HG03571 (cell line): ENCODE measurements around the gene CHRD.

Experiments used
- ATAC-seq: cut with Tn5 transposase; IDR thresholded peaks from one replicate; pipeline ENCODE4 v1.9.1; 2021; ENCODE audit not compliant: unreplicated experiment

Gene CHRD

DNA sequence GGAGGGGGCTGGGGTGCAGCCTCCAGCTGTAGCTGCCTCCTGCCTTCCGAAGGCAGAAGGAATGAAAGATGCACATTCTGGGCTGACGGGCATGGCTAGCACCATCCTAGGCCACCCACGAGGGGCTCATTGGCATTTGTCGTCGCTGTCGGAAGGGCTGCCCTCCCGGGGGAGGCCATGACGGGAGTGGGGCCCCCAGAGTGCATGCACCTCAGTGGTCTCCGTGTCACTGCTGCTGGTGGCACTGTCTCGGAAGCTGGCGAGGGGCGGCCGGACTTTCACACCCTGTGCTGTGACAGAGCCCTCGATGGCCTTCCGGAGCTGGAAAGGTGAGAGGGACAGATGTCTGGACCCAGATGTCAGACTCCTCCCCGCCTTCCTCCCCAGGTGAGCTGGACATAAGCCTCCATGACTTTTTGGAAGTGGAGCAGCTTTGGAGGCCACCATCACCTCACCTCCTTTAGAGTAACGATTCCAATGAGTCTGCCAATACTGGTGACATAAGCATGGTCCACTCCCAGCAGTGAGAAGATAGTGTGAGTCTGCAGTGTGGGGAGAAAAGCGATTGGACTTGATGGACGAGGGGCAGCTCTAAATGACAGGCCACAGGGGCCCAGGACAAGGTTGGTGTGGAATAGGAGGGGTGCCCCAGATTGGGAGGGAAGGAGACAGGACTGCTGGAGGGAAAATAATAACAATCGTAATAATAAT, 33.2 kb upstream of the CHRD start:
- no peak for ATAC-seq

DNA sequence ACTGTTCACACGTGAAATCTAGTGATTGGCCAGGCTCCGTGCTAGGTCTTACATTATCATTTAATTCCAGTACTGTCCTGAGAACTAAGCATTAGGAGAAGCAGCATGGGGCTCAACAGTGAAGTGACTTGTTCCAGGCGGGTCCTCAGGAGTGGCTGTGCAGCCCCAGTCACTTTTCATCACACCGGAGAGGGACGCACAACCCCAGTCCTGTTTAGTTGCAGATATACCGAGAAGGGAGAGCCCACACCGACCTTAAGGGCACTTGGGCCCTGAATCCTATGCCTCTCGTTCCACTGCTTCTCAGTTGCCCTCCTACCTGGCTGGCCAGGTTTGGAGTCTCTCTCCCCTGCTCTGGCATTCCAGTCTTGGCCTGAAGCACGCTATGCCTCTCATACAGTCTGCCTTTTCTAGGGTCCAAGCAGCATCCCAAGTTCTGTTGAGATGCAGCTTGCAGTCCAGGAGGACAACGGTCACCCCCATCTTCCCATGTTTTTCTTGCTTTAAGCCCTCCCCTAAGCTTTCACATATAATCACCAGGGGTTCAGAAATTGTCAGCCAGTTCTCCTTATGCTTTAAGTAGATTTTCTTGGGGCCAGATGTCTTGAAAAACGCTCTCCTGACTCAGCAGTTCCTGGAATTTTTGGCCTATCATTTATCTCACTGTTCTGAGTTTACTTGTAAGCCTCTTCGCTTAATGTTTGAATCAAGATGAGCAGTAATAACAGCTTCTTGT, 32.4 kb upstream of the CHRD start:
- ATAC-seq, result no peak

DNA sequence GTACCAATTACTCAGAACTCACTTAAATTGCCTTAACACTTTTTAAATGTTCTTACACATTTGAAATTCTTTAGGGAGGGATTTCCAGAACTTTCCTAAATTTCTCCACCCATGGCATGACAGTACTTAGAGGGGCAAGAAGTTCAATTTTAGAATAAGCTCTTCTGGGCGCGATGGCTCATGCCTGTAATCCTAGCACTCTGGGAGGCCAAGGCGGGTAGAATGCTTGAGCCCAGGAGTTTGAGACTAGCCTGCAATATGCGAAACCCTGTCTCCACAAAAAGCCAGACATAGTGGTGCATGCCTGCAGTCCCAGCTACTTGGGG, 31.8 kb upstream of the CHRD start:
- ATAC-seq, result no peak

DNA sequence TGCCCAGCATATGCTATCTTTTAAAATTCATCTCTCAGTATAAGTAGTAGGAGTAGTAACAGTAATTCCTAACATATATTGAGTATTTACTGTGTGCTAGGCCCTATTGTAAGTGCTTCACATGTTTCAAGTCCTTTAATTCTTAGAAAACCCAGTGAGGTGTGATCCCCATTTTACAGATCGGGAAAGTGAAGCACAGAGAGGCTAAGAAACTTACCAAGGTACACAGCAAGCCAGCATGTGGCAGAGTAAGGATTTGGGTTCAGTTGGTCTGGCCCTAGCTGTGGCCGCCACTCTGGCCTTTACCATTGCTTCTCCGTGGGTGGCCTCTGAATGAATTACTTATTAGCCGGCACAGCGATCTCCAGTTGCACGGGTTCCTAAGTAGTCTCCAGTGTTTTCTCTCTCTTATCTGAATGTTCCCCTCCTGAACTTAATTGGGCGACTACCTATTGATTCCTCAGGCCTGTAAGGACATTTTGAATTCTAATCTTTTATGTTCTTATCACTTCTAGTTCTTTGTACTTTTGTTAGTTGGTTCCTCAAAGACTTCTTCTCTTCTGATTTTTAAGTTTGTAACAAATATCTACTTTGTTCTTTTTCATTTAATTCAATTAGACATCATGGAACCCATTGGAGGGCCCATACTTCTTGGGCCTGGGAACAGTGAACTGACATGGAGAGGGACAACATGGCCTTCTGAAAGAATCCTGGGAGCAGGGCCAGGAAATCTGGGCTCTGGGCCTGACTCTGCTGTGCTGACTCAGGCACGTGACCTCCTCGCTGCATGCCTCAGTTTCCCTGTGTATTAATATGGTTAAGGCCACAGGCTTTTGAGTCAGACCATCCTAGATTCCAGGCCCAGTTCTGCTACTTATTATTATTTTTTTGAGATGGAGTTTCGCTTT, 30.0 kb upstream of the CHRD start:
- no peak for ATAC-seq

DNA sequence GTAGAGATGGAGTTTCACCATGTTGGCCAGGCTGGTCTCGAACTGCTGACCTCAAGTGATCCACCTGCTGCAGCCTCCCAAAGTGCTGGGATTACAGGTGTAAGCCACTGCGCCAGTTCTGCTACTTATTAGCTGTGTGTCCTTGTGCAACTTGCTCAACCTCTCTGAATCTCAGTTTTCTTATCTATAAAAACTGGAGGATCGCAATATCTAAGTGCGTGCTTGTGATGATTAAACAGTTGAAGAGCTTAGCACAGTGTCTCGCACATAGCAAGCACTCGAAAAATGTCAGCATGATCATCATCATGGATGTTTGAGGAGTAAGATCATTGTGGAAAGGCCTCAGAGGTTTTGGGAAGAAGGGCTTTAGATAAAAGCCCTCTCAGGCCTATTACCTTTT, 29.2 kb upstream of the CHRD start:
- ATAC-seq, result no peak

DNA sequence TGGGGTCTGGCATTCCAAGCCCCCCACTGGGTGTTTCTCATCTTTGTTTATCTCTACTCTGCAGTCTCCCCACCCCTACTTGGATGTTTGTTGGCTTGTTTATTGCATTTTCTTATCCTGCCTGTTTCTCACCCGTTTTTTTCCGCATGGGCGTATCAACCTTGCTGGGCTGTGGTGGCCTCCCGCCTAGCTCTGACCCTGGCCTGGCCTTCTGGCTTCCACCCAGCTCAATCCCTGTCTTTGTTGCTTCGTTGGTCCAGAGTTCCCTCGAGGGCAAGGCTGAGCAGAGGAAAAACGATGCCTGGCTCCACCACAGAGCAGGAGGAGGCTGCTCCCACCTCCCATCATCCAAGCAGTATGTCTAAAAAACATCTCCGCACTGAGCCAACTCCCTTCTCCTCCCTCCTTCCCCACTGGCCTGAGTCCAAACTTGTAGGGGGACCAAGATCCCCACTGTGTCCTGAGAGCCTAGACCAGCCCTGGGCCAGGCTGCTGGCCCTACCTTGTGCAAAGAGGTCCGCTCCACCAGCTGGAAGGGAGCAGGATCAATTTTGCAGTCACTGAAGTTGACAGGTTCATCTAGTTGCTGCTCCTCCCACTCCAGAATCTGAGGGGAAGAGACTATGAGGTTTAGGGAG, 28.2 kb upstream of the CHRD start:
- ATAC-seq, result no peak

DNA sequence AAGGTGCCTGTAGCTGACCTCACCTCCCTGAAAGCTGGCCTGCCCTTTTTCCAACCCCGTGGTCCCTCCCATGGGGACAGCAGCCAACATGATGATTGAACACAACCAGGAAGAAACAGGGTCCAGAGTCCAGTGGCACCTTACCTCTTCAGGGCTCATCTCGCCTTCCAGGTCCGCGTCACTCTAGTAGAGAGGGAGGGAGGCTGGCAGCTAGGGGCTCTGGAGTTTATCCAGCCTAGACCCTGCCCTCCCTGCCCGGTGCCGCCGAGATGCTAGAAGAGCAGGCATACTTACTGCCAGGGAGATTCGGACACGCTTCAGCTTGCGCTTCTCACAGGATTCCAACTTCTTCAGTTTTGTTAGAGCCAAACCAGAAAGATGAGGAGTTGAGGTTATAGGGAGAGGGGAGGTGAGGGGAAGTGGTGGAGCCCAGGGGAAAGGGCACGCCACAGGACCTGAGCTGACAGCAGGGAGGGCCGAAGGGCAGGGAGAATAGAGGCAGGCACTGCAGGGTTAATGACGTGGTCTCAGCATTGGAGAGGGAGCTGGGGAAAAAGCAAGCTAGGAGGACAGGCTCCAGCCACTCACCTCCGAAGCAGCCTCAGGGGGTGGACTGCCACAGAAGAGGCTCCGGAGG, 27.6 kb upstream of the CHRD start:
- no peak for ATAC-seq

DNA sequence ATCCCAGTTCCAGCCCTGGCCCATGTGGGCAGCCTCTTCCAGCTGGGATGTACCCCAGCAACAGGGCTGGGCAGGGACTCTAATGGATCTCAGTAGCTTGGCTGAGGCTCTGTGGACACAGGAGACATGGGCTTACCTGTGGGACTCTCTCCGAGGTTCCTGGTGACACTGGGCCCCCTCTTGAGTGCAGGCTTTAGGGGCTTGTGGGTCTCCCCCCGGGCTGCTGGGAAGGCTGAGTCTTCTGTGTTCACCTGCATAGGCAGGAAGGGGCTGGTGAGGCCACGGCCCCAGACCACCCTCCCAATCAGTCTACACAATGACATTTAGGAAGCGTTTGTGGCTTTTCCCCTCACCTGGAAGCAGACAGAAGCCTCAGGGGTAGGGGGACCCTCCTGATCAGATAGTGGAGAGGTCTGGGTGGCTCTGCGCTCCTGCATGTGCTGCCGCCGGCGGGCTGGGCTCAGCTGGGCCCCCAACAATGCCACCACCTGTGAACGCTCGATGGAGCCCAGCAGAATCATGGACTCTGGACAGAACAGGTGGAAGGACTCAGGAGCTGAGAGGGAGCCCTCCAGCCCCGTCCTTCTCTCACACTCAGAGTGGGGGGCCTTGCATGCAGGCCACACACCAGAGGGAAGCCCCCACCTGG, 26.8 kb upstream of the CHRD start:
- no peak for ATAC-seq

DNA sequence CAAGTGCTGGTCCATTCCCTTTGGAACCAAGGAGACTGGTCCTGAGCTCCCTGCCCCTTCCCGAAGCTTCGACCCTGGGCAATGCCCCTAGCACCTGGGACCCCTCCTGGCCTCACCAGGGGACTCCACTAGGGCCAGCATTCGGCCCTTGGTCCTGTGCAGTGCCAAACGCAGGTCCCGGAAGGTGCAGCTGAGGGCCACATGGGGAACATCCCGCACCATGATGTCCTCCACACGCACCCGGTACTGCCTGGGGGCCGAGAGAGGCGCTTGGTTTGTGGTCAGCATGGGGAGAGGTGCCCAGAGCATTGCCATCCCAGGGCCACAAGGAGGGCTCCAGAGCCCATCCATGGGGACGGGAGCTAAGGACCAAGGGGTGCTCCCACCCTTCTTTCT, 26.3 kb upstream of the CHRD start:
- ATAC-seq, result no peak

DNA sequence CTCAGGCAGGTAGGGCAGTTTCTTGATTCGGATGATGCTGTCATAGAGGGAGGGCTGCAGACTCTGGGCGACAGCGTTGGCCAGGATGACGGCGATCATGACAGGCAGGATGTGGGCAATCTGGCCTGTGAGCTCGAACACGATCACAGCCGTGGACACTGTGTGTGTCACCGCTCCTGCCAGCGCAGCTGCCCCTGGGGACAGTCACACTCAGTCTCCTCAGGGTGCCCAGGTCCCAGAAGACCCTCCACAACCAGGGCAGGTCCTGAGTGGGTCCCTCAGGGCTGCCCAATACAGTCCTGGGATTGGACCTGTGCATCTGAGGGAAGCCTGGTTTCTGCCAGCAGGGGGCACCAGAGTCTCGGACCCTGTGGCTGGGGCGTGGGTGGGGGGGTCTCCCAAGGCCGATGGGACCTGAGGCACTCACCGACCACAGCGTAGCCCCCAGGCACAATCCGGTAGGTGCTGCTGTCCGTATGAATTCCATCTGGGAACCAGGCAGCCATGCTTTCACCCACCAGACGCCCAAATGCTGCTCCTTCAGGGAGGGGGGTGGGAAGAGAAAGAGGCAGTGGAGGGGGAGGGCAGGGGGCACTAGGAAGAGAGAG, 25.6 kb upstream of the CHRD start:
- no peak for ATAC-seq

DNA sequence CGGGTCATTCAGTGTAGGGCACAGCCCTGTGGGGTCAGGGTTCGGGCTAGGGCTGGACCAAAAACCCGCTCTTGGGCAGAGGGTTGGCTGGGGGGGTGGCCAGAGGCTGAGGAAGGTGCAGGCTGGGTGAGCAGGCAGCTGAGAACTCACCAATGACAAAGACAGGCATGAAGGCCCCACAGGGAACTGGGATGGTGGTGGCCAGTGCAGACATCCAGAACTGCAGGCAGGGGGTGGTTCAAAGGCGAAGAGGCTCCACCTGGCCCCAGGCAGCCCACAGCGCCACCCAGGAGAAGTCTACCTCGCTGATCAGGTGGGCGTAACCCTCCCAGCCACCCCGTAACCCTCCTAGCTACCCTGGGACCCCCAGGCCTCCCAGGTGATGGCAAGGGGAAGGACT, 25.1 kb upstream of the CHRD start:
- ATAC-seq, result no peak

DNA sequence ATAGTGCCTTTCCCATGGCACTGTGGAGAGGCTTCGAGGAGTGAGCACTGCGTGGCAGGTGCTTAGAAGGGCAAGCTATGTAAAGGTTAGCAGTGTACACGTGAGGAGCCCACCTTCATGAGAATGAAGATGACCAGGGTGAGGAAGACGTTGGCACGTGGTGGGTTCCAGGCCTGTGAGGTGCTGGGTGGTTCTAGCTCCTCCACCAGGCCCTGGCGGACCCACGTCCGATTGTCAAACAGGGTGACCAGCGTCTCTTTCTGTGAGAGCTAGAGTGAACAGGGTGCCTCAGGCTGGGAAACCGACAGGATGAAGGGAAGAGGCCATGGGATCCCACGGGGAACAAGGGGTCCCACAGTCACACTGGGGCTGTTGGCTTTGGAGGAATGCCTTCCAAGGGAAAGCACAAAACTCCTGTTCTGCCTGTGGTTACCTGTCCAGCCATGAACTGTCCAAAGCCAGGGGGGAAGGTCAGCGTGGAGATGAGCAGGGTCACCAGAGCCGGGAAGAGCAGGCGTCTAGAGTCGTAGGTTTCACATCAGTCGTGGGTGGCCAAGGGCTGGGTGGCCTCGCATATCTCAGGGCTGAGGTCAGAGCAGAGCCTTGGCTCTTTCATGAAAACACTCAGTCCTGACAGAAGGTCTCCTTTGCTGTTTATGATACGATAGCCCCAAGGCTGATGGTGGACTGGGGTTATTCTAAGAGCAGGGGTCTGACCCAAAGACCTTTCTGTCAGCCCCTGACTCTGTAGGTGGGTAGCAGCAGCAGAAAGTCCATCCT, 24.4 kb upstream of the CHRD start:
- no peak for ATAC-seq

DNA sequence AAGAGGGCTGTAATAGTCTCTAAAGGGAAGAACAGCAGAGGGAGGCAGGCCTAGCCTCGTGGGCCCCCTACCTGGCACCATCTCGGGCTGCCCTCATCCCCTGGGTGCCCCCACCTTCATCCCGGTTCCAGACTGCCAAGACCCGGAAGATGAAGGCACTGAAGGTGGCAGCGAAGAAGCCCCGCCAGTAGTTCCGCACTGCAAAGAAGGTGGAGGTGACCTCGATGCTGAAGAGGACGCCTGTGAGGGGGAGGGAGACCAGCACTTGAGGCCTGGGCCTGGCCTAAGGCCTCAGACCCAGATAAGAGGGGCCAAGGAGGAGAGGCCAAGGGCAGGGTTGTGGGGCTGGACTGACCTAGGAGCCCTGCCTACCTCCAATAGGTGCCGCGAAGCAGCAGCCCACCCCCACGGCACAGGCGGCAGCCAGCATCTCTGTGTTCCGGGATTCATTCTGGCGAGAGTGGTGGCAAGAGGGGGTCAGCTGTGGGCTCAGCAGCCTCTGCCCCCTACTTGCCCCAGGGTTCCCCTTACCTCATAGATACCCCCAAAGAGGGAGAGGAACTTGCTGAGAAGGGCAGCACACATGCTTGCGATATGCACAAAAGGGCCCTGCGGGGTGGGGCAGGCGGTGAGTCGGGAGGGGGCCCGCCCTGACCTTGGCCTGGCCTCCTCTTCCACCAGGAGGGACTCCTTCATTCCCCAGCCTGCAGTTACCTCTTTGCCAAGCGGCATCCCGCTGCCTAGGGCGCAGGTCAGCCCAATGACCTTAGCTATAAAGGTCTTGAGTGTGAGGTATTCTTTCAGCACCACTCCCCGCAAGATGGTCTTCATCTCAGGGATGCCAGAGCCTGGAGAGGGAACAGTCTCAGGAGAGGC, 22.4 kb upstream of the CHRD start:
- ATAC-seq, result no peak

DNA sequence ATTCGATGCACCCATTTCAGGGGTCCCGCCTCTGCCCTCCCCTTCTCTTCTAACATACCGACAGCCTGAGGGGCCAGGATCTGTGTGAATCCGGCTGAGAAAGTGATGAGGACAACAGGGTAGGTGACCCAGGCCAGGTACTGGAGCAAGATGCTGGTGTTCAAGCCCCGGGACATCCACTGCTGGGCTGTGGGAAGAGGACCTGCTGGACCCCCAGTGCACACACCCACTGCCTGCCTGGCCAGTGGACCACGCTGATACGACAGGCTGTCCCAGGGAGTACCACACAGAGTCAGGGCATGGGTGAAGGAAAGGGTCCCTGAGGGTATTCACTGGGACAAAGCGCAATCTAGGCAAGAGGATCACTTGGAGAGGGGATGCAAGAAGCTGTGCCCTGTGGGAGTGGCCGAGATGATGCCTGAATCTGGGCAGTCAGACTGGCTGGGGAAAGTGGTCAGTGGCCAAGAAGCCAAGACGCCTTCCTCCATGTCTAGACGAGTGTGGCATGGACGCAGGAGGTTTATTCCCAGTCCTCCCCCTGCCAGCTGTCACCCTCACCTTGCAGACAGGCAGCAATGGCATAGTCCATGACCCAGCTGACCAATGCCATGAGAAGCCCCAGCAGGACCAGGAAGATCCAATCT, 21.6 kb upstream of the CHRD start:
- ATAC-seq, result no peak

DNA sequence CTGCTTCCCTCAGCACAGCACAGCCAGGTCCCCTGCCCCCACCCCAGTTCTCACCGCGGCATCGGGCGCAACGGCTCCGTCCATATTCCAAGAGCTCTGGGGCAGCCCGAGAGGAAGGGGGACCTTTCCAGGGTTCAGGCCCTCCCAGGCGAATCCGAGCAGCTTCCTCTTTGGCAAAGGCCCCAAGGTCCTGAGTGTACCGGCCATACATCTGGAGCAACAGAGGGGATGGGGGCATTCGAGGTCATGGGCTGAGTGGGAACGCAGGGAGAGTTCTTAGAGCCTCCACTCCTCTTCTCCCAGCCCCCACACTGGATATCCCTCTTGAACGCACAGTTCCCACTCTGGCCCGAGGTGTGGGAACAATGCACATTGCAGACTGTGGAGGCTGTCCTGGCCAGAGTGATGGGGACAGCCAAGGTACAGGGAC, 20.9 kb upstream of the CHRD start:
- no peak for ATAC-seq

DNA sequence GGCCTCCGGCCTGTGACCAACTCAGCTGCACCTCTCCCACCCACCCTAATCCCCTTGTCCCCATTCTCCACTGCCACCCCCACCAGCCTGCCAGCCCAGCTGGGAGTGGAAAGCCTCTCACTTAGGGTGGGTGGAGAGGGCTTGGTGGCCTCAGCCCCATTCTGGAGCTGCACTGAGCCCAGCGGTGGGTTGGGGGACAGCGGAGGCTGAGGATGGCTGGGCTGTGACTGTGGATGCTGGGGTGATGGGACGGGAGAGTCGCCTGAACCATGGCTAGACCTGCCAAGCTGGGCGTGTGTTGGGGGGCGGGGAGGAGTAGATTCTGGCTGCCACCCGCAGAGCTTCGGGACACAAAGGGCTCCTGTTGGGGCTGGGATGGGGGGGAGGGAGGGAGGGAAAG, 20.2 kb upstream of the CHRD start:
- no peak for ATAC-seq

DNA sequence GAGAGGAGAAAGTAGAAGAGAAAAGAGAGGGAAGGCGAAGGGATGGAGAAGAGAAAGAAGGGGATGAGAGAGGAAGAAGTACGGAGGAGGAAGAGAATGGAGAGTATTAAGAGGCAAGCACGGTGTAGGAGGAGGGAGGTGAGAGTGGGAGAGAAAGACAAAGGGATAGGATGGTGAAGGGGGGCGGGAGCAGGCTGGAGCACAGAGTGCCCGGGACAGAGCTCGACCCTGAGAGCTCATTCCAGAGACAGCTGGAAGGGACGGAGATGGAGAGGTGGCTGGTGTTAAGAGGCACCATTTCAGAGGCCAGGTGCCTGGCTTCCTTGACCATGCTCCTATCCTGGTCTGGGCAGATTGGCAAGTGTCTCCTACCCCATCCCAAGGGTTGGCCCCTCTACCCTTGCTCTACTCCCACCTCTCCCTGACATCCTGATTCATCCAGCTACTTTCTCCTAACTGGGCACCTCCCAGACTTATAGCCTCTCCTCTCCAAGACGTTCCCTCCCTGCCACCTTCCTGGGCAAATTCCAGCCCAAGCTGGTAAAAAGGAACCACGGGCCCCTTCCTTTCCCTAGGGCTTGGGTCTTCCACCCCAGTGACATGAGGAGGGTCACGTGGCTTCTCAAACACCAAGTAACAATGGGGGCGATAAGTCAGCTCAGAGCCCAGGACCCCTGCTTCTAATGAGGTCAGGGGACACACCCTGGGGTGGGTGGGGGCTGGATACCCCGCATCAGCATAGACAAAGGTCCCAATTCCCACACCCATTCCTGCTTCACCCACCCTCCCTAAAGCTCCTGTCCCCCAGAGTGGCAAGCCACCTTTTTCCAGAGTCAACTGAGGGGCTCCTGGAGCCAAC, 19.6 kb upstream of the CHRD start:
- no peak for ATAC-seq
